Measurements from ENCODE around the gene IPO9. TPM values are rescaled to one million over a fixed set of nuclear protein-coding genes. Genes with fewer than 3 reads are reported as not detected.
A peak's percentile ranks its signal among the peaks of the same experiment; 100 is the strongest.

The IPO9 gene
- total RNA-seq, 2 donors from 2014 or later: 11.7 to 12.2 TPM

DNA sequence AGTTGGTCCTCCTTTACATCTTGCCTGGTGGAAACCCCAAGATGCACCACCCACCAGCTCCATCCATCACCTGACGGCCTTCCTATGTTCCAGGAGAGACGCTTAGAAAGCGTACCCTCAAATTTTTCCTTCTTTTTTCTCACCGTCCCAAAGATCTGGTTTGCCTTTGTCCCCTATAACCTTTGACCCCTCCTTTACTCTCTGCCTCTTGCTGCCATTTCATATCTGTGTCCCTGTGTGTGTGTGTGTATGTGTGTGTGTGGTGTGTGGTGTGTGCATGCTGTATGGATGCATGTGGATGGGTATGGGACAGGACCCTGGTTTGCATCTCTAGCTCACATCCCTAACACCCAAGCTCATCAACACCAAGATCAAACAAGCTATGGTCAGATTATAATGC is 22.2 kb upstream of the IPO9 start:
- no peak overlapping the region for H3K4me3 ChIP-seq
- ATAC-seq (no peak), DNase-seq (no peak)
- no peaks in the 10 kb centered on the region for H3K9me3 ChIP-seq
- TF ChIP-seq POLR2A (IDR thresholded peaks at IDR 0.05): no peak
- TF ChIP-seq, protein P1, sequence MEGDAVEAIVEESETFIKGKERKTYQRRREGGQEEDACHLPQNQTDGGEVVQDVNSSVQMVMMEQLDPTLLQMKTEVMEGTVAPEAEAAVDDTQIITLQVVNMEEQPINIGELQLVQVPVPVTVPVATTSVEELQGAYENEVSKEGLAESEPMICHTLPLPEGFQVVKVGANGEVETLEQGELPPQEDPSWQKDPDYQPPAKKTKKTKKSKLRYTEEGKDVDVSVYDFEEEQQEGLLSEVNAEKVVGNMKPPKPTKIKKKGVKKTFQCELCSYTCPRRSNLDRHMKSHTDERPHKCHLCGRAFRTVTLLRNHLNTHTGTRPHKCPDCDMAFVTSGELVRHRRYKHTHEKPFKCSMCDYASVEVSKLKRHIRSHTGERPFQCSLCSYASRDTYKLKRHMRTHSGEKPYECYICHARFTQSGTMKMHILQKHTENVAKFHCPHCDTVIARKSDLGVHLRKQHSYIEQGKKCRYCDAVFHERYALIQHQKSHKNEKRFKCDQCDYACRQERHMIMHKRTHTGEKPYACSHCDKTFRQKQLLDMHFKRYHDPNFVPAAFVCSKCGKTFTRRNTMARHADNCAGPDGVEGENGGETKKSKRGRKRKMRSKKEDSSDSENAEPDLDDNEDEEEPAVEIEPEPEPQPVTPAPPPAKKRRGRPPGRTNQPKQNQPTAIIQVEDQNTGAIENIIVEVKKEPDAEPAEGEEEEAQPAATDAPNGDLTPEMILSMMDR (IDR thresholded peaks at IDR 0.05): no peak
- H3K27ac ChIP-seq: no peak overlapping the region
- no peaks in the 10 kb centered on the region for H3K4me1 ChIP-seq
- intact Hi-C loops (cut with DNase I): no loop called here
- WGBS, 2 donors: 82 to 92% methylated on average over 4 of the region's 4 CpGs
- peaks cover 0 to 11% of the 10 kb centered on the region in 2 donors for H3K36me3 ChIP-seq (replicated peaks in 1 of 2; ENCODE audit: insufficient read depth in 1 of 2, low read depth in 2 of 2)
- no peaks in the 10 kb centered on the region for H3K27me3 ChIP-seq

DNA sequence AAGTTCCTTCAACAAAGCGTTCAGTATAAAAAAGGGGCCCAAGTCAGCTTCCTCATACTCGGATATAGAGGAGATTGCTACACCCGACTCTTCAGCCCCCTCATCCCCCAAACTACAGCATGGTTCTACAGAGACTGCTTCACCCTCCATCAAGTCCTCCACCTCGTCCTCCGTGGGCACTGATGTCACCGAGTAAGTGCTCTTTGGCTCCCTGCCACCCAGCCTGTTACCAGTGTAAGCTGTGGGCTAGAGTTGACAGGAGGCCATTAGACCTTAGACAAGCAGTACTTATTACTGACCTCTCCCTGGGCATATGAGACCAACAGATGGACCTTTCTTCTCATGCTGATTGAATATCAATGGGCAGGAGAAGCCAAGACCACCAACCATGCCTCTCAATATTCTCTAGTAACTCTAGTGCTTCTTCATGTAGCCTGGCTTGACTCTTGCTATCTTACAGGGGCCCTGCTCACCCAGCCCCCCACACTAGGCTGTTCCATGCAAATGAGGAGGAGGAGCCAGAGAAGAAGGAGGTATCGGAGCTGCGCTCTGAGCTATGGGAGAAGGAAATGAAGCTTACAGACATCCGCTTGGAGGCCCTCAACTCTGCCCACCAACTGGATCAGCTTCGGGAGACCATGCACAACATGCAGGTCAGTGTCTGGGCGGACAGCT is 20.9 kb upstream of the IPO9 start:
- Histone ChIP-seq H3K36me3 (replicated peaks in 1 of 2; ENCODE audit: insufficient read depth in 1 of 2, low read depth in 2 of 2) (peaks cover 0 to 16% of the 10 kb centered on the region in 2 donors), H3K27ac (no peak overlapping the region), H3K4me1 (no peaks in the 10 kb centered on the region), H3K9me3 (no peaks in the 10 kb centered on the region), H3K4me3 (no peak overlapping the region), H3K27me3 (no peaks in the 10 kb centered on the region)
- no peak for TF ChIP-seq POLR2A (IDR thresholded peaks at IDR 0.05)
- TF ChIP-seq, protein P1 (IDR thresholded peaks at IDR 0.05): no peak
- DNase-seq: peak in 3 of 4 donors; percentile 26 to 32 (median 31)
- ATAC-seq: no peak
- 80 to 92% methylated on average over 9 to 11 of the region's 11 CpGs for WGBS, 2 donors
- intact Hi-C loops (cut with DNase I): no loop called here

DNA sequence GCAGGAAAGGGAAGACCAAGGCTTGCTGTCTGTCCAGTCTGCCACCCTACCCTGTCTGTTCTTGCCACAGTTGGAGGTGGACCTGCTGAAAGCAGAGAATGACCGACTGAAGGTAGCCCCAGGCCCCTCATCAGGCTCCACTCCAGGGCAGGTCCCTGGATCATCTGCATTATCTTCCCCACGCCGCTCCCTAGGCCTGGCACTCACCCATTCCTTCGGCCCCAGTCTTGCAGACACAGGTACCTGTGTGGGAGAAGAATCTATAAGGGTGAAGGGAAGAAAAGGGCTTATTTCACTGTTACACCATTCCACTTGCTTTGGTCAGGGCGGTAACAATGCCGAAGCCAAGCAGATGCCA is 20.3 kb upstream of the IPO9 start:
- DNase-seq: no peak
- no peaks in the 10 kb centered on the region for H3K9me3 ChIP-seq

DNA sequence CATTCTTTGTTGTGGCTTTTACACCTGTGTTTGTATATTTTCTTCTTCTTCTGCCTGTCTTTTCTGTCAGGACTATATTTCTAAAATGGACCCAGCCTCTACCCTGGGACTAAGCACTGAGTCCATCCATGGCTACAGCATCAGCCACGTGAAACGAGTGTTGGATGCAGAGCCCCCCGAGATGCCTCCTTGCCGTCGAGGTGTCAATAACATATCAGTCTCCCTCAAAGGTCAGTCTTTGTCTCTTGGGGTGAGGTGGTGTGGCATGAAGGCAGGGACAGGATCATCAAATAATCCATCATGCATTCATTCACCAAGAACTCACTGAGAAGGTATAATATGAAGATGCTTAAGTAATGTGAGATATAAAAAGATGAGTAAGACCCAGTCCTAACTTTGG is 19.1 kb upstream of the IPO9 start:
- Histone ChIP-seq H3K27me3 (no peaks in the 10 kb centered on the region), H3K4me3 (no peak overlapping the region), H3K27ac (no peak overlapping the region), H3K4me1 (no peaks in the 10 kb centered on the region), H3K36me3 (replicated peaks in 1 of 2; ENCODE audit: insufficient read depth in 1 of 2, low read depth in 2 of 2) (peaks cover 0 to 18% of the 10 kb centered on the region in 2 donors), H3K9me3 (no peaks in the 10 kb centered on the region)
- WGBS, 2 donors: 77 to 83% methylated on average over 5 of the region's 5 CpGs
- TF ChIP-seq, protein P1 (IDR thresholded peaks at IDR 0.05): no peak
- no peak for TF ChIP-seq POLR2A (IDR thresholded peaks at IDR 0.05)
- DNase-seq (no peak), ATAC-seq (no peak)
- intact Hi-C loops (cut with DNase I): no loop called here

More for the DNA sequence above, 20.3 kb upstream of the IPO9 start:
- WGBS, 2 donors: 87% methylated on average over 6 of the region's 6 CpGs
- intact Hi-C loops (cut with DNase I): no loop called here
- Histone ChIP-seq H3K36me3 (replicated peaks in 1 of 2; ENCODE audit: insufficient read depth in 1 of 2, low read depth in 2 of 2) (peaks cover 0 to 18% of the 10 kb centered on the region in 2 donors), H3K4me3 (no peak overlapping the region), H3K4me1 (no peaks in the 10 kb centered on the region), H3K27ac (no peak overlapping the region), H3K27me3 (no peaks in the 10 kb centered on the region)
- TF ChIP-seq, protein P1 (IDR thresholded peaks at IDR 0.05): no peak
- no peak for TF ChIP-seq POLR2A (IDR thresholded peaks at IDR 0.05)
- no peak for ATAC-seq
